ENCODE measurements around the gene KLF16. TPM values are rescaled to one million over a fixed set of nuclear protein-coding genes. Genes with fewer than 3 reads are reported as not detected.
A peak's percentile ranks its signal among the peaks of the same experiment; 100 is the strongest.

KLF16 gene
- total and polyA plus RNA-seq, 2 experiments from 2014 or later, result 8.9 to 20.2 TPM

GRCh38 chr19:1905110-1905862 lies 41.9 kb upstream of the KLF16 start, which contains the start of the genes ADAT3 and SCAMP4:
ADAT3 (plus strand) TSS chr19:1905399; CDS start chr19:1912048, 6,649 bp downstream.
SCAMP4 (plus strand) TSS chr19:1905399; CDS start chr19:1915020, 9,621 bp downstream.
- Mint-ChIP-seq H3K4me3 (peak within 1 kb of the TSS; percentile 81), H3K9me3 (peaks cover 4% of the 10 kb centered on the region; the same call in 1 of the 3 replicates), H3K4me1 (peaks cover 21% of the 10 kb centered on the region), H3K27me3 (ENCODE audit: insufficient read depth, low read depth, poor library complexity) (peaks cover 24% of the 10 kb centered on the region), H3K27ac (peak within 1 kb of the TSS; percentile 97), H3K36me3 (ENCODE audit: low read depth) (peaks cover 11% of the 10 kb centered on the region)
- ATAC-seq (peak; percentile 93), DNase-seq (ENCODE audit: low spot score) (peak; percentile 99)
- no peaks in the 10 kb centered on the region for H3K9me2 ChIP-seq (ENCODE audit: insufficient read depth)
- H3K27me3 ChIP-seq (ENCODE audit: insufficient read depth), result no peaks in the 10 kb centered on the region
- no peak for TF ChIP-seq ZNF114 (CRISPR knock-in tag; IDR thresholded peaks at IDR 0.05)
- TF ChIP-seq NANOG (IDR thresholded peaks at IDR 0.05; ENCODE audit: borderline replicate concordance), result no peak
- TF ChIP-seq POLR2AphosphoS5 (IDR thresholded peaks at IDR 0.05; ENCODE audit: low read depth), result peak; percentile 80
- TF ChIP-seq CREB1 (CRISPR knock-in tag; IDR thresholded peaks at IDR 0.05; ENCODE audit: low read depth), result peak; percentile 77
- TF ChIP-seq, protein P1, sequence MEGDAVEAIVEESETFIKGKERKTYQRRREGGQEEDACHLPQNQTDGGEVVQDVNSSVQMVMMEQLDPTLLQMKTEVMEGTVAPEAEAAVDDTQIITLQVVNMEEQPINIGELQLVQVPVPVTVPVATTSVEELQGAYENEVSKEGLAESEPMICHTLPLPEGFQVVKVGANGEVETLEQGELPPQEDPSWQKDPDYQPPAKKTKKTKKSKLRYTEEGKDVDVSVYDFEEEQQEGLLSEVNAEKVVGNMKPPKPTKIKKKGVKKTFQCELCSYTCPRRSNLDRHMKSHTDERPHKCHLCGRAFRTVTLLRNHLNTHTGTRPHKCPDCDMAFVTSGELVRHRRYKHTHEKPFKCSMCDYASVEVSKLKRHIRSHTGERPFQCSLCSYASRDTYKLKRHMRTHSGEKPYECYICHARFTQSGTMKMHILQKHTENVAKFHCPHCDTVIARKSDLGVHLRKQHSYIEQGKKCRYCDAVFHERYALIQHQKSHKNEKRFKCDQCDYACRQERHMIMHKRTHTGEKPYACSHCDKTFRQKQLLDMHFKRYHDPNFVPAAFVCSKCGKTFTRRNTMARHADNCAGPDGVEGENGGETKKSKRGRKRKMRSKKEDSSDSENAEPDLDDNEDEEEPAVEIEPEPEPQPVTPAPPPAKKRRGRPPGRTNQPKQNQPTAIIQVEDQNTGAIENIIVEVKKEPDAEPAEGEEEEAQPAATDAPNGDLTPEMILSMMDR (conservative IDR thresholded peaks at IDR 0.05; ENCODE audit: low read depth in 2 of 2), result no peak
- TF ChIP-seq, protein P2, sequence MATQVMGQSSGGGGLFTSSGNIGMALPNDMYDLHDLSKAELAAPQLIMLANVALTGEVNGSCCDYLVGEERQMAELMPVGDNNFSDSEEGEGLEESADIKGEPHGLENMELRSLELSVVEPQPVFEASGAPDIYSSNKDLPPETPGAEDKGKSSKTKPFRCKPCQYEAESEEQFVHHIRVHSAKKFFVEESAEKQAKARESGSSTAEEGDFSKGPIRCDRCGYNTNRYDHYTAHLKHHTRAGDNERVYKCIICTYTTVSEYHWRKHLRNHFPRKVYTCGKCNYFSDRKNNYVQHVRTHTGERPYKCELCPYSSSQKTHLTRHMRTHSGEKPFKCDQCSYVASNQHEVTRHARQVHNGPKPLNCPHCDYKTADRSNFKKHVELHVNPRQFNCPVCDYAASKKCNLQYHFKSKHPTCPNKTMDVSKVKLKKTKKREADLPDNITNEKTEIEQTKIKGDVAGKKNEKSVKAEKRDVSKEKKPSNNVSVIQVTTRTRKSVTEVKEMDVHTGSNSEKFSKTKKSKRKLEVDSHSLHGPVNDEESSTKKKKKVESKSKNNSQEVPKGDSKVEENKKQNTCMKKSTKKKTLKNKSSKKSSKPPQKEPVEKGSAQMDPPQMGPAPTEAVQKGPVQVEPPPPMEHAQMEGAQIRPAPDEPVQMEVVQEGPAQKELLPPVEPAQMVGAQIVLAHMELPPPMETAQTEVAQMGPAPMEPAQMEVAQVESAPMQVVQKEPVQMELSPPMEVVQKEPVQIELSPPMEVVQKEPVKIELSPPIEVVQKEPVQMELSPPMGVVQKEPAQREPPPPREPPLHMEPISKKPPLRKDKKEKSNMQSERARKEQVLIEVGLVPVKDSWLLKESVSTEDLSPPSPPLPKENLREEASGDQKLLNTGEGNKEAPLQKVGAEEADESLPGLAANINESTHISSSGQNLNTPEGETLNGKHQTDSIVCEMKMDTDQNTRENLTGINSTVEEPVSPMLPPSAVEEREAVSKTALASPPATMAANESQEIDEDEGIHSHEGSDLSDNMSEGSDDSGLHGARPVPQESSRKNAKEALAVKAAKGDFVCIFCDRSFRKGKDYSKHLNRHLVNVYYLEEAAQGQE (IDR thresholded peaks at IDR 0.05; ENCODE audit: unreplicated experiment), result no peak
- TF ChIP-seq, protein P3, sequence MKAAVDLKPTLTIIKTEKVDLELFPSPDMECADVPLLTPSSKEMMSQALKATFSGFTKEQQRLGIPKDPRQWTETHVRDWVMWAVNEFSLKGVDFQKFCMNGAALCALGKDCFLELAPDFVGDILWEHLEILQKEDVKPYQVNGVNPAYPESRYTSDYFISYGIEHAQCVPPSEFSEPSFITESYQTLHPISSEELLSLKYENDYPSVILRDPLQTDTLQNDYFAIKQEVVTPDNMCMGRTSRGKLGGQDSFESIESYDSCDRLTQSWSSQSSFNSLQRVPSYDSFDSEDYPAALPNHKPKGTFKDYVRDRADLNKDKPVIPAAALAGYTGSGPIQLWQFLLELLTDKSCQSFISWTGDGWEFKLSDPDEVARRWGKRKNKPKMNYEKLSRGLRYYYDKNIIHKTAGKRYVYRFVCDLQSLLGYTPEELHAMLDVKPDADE (IDR thresholded peaks at IDR 0.05), result peak; percentile 84
- no peak for TF ChIP-seq STAT1 (IDR thresholded peaks at IDR 0.05; ENCODE audit: unreplicated experiment)
- no peak for TF ChIP-seq EZH2 (IDR thresholded peaks at IDR 0.05; ENCODE audit: low read depth, unreplicated experiment)
- TF ChIP-seq ZNF331 (CRISPR knock-in tag; IDR thresholded peaks at IDR 0.05; ENCODE audit: low read depth), result no peak
- no peak for TF ChIP-seq EZH2phosphoT487 (IDR thresholded peaks at IDR 0.05; ENCODE audit: unreplicated experiment)
- no peak for TF ChIP-seq JUNB (IDR thresholded peaks at IDR 0.05; ENCODE audit: unreplicated experiment)
- TF ChIP-seq, protein P4, sequence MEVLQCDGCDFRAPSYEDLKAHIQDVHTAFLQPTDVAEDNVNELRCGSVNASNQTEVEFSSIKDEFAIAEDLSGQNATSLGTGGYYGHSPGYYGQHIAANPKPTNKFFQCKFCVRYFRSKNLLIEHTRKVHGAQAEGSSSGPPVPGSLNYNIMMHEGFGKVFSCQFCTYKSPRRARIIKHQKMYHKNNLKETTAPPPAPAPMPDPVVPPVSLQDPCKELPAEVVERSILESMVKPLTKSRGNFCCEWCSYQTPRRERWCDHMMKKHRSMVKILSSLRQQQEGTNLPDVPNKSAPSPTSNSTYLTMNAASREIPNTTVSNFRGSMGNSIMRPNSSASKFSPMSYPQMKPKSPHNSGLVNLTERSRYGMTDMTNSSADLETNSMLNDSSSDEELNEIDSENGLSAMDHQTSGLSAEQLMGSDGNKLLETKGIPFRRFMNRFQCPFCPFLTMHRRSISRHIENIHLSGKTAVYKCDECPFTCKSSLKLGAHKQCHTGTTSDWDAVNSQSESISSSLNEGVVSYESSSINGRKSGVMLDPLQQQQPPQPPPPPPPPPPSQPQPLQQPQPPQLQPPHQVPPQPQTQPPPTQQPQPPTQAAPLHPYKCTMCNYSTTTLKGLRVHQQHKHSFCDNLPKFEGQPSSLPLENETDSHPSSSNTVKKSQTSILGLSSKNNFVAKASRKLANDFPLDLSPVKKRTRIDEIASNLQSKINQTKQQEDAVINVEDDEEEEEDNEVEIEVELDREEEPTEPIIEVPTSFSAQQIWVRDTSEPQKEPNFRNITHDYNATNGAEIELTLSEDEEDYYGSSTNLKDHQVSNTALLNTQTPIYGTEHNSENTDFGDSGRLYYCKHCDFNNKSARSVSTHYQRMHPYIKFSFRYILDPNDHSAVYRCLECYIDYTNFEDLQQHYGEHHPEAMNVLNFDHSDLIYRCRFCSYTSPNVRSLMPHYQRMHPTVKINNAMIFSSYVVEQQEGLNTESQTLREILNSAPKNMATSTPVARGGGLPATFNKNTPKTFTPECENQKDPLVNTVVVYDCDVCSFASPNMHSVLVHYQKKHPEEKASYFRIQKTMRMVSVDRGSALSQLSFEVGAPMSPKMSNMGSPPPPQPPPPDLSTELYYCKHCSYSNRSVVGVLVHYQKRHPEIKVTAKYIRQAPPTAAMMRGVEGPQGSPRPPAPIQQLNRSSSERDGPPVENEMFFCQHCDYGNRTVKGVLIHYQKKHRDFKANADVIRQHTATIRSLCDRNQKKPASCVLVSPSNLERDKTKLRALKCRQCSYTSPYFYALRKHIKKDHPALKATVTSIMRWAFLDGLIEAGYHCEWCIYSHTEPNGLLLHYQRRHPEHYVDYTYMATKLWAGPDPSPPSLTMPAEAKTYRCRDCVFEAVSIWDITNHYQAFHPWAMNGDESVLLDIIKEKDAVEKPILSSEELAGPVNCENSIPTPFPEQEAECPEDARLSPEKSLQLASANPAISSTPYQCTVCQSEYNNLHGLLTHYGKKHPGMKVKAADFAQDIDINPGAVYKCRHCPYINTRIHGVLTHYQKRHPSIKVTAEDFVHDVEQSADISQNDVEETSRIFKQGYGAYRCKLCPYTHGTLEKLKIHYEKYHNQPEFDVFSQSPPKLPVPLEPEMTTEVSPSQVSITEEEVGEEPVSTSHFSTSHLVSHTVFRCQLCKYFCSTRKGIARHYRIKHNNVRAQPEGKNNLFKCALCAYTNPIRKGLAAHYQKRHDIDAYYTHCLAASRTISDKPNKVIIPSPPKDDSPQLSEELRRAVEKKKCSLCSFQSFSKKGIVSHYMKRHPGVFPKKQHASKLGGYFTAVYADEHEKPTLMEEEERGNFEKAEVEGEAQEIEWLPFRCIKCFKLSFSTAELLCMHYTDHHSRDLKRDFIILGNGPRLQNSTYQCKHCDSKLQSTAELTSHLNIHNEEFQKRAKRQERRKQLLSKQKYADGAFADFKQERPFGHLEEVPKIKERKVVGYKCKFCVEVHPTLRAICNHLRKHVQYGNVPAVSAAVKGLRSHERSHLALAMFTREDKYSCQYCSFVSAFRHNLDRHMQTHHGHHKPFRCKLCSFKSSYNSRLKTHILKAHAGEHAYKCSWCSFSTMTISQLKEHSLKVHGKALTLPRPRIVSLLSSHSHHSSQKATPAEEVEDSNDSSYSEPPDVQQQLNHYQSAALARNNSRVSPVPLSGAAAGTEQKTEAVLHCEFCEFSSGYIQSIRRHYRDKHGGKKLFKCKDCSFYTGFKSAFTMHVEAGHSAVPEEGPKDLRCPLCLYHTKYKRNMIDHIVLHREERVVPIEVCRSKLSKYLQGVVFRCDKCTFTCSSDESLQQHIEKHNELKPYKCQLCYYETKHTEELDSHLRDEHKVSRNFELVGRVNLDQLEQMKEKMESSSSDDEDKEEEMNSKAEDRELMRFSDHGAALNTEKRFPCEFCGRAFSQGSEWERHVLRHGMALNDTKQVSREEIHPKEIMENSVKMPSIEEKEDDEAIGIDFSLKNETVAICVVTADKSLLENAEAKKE (CRISPR knock-in tag; IDR thresholded peaks at IDR 0.05), result no peak
- H3F3A ChIP-seq (replicated peaks; ENCODE audit: low read depth), result peaks cover 20% of the 10 kb centered on the region
- H3K27ac ChIP-seq (ENCODE audit: low read depth), result peak within 1 kb of the TSS; percentile 82
- H3K4me2 ChIP-seq, result peak within 1 kb of the TSS; percentile 90
- H3K36me3 ChIP-seq (ENCODE audit: insufficient read depth), result no peaks in the 10 kb centered on the region
- H3K79me2 ChIP-seq (replicated peaks; ENCODE audit: insufficient read depth), result peaks cover 47% of the 10 kb centered on the region
- H4K20me1 ChIP-seq (replicated peaks; ENCODE audit: insufficient read depth), result peaks cover 7% of the 10 kb centered on the region
- 0 out of 2 replicates have a peak within 1 kb of the TSS, but pooled peaks have one; percentile 64 for H2AFZ ChIP-seq
- H3K4me1 ChIP-seq (ENCODE audit: insufficient read depth), result peaks cover 12% of the 10 kb centered on the region
- H3K4me3 ChIP-seq, result peak within 1 kb of the TSS; percentile 70

Measured in GM23338 (cell line).